GM10266 (cell line): ENCODE results near the gene TPRKB.
"Not testable (repeated sequence)": the region's sequence is repeated elsewhere in the genome, so short reads cannot be mapped to it uniquely, and the experiment has no call there.

Experiments
- DNase-seq: peaks from one replicate; pipeline ENCODE4 v3.0.0; 2012; ENCODE audit errors: extremely low spot score
- CTCF ChIP-seq: IDR thresholded peaks from 2 replicates; pipeline ENCODE4 v1.5.1; 2012; ENCODE audit warnings: mild to moderate bottlenecking, low read depth; ENCODE audit not compliant: control insufficient read depth, insufficient read depth; ENCODE audit errors: missing control alignments

TPRKB gene

GRCh38 chr2:73697606-73698005 lies 39.5 kb downstream of the TPRKB start:
- DNase-seq, result no peak
- TF ChIP-seq CTCF, result no peak

- not testable (repeated sequence) for DNase-seq
Measured at GRCh38 chr2:73696985-73697384, 40.2 kb downstream of the TPRKB start.

GRCh38 chr2:73696521-73696920 lies 40.6 kb downstream of the TPRKB start:
- DNase-seq, result not testable (repeated sequence)

GRCh38 chr2:73690372-73691088 lies 46.6 kb downstream of the TPRKB start:
- TF ChIP-seq CTCF, result peak; percentile 54
- DNase-seq, result not testable (repeated sequence)

GRCh38 chr2:73688494-73688893 lies 48.7 kb downstream of the TPRKB start:
- DNase-seq, result not testable (repeated sequence)

- TF ChIP-seq CTCF, result no peak
- DNase-seq, result no peak
Measured at GRCh38 chr2:73685764-73686438, 51.2 kb downstream of the TPRKB start.

- not testable (repeated sequence) for DNase-seq
Measured at GRCh38 chr2:73684905-73685304, 52.2 kb downstream of the TPRKB start.

- DNase-seq, result not testable (repeated sequence)
Measured at GRCh38 chr2:73684325-73684724, 52.8 kb downstream of the TPRKB start.

- peak; percentile 57 for TF ChIP-seq CTCF
- peak; percentile 15 for DNase-seq
Measured at GRCh38 chr2:73679951-73680571, 57.1 kb downstream of the TPRKB start.
